Measurements from ENCODE around the gene DOP1A.

GRCh38 chr6:83176246-83176645 lies 108.8 kb downstream of the DOP1A start:
- TF ChIP-seq CTCF (IDR thresholded peaks at IDR 0.05) = no peak
- no peak for TF ChIP-seq FOXM1 (IDR thresholded peaks at IDR 0.05; ENCODE audit: low read depth)
- TF ChIP-seq MXI1 (IDR thresholded peaks at IDR 0.05; ENCODE audit: low read depth, low read length) = no peak
- no peak for TF ChIP-seq SMC3 (IDR thresholded peaks at IDR 0.05; ENCODE audit: low read depth, low read length)
- no peak for TF ChIP-seq TEAD4 (IDR thresholded peaks at IDR 0.05; ENCODE audit: borderline replicate concordance, insufficient read depth)
- no peak for TF ChIP-seq EZH2phosphoT487 (IDR thresholded peaks at IDR 0.05; ENCODE audit: borderline replicate concordance, low read depth)
- TF ChIP-seq TAF1 (IDR thresholded peaks at IDR 0.05; ENCODE audit: borderline replicate concordance, low read depth, low read length) = no peak
- no peak for TF ChIP-seq CHD2 (IDR thresholded peaks at IDR 0.05; ENCODE audit: low read length, partially characterized antibody)
- TF ChIP-seq RAD21 (IDR thresholded peaks at IDR 0.05; ENCODE audit: low read length) = no peak
- TF ChIP-seq ELF1 (IDR thresholded peaks at IDR 0.05) = no peak
- no peak for TF ChIP-seq RFX5 (IDR thresholded peaks at IDR 0.05; ENCODE audit: low read length)
- TF ChIP-seq POLR2AphosphoS5 (IDR thresholded peaks at IDR 0.05; ENCODE audit: low read depth, low read length) = no peak
- no peak for TF ChIP-seq MEF2A (IDR thresholded peaks at IDR 0.05; ENCODE audit: borderline replicate concordance, low read depth)

Data from SK-N-SH (cell line).